ENCODE results near the gene NHSL2.
"Not testable (repeated sequence)": the region's sequence is repeated elsewhere in the genome, so short reads cannot be mapped to it uniquely, and the experiment has no call there.

NHSL2 gene

GRCh38 chrX:72130156-72130761 lies 219.6 kb downstream of the NHSL2 start:
- DNase-seq (ENCODE audit: low spot score), result no peak

- no peak for DNase-seq (ENCODE audit: low spot score)
These were observed 220.2 kb downstream of the NHSL2 start for GRCh38 chrX:72130762-72131250.

GRCh38 chrX:72131317-72132294 lies 221.0 kb downstream of the NHSL2 start, which contains the start of gene RTL5:
Gene RTL5, minus strand, starts transcription at chrX:72131915.
- no peak for DNase-seq (ENCODE audit: low spot score)

- no peak for DNase-seq (ENCODE audit: low spot score)
These were observed 221.8 kb downstream of the NHSL2 start for GRCh38 chrX:72132456-72132855.

- DNase-seq (ENCODE audit: low spot score), result no peak
These were observed 223.4 kb downstream of the NHSL2 start for GRCh38 chrX:72133851-72134546.

GRCh38 chrX:72137846-72138495 lies 227.3 kb downstream of the NHSL2 start:
- no peak for DNase-seq (ENCODE audit: low spot score)

- DNase-seq (ENCODE audit: low spot score), result no peak
These were observed 228.9 kb downstream of the NHSL2 start for GRCh38 chrX:72139538-72139937.

GRCh38 chrX:72141372-72142004 lies 230.8 kb downstream of the NHSL2 start:
- peak; percentile 36 for DNase-seq (ENCODE audit: low spot score)

GRCh38 chrX:72142094-72142793 lies 231.6 kb downstream of the NHSL2 start:
- DNase-seq (ENCODE audit: low spot score), result no peak

GRCh38 chrX:72142794-72143608 lies 232.4 kb downstream of the NHSL2 start:
- DNase-seq (ENCODE audit: low spot score), result no peak

GRCh38 chrX:72143609-72143907 lies 232.9 kb downstream of the NHSL2 start:
- no peak for DNase-seq (ENCODE audit: low spot score)

GRCh38 chrX:72145181-72145580 lies 234.5 kb downstream of the NHSL2 start:
- DNase-seq (ENCODE audit: low spot score), result no peak

- no peak for DNase-seq (ENCODE audit: low spot score)
These were observed 235.9 kb downstream of the NHSL2 start for GRCh38 chrX:72146527-72146926.

- no peak for DNase-seq (ENCODE audit: low spot score)
These were observed 248.1 kb downstream of the NHSL2 start for GRCh38 chrX:72158773-72159172.

- DNase-seq (ENCODE audit: low spot score), result no peak
These were observed 249.1 kb downstream of the NHSL2 start for GRCh38 chrX:72159769-72160168.

- no peak for DNase-seq (ENCODE audit: low spot score)
These were observed 254.9 kb downstream of the NHSL2 start for GRCh38 chrX:72165551-72165950.

- peak; percentile 53 for DNase-seq (ENCODE audit: low spot score)
These were observed 258.5 kb downstream of the NHSL2 start for GRCh38 chrX:72169008-72169728.

- DNase-seq (ENCODE audit: low spot score), result not testable (repeated sequence)
These were observed 265.6 kb downstream of the NHSL2 start for GRCh38 chrX:72176289-72176688.

GRCh38 chrX:72176981-72177380 lies 266.3 kb downstream of the NHSL2 start:
- no peak for DNase-seq (ENCODE audit: low spot score)
